GM18511 (cell line): ENCODE results near the gene PDCD1.

Experiments
- ATAC-seq: cut with Tn5 transposase; IDR thresholded peaks from one replicate; pipeline ENCODE4 v1.9.1; 2021; ENCODE audit warnings: mild to moderate bottlenecking, moderate library complexity; ENCODE audit not compliant: unreplicated experiment

PDCD1 gene

GRCh38 chr2:241865957-241866789 lies 7.5 kb upstream of the PDCD1 start:
- ATAC-seq = no peak

- ATAC-seq = no peak
Measured at GRCh38 chr2:241865416-241865956, 6.8 kb upstream of the PDCD1 start.

- no peak for ATAC-seq
Measured at GRCh38 chr2:241864850-241865213, 6.1 kb upstream of the PDCD1 start.

GRCh38 chr2:241864168-241864849 lies 5.6 kb upstream of the PDCD1 start:
- no peak for ATAC-seq

GRCh38 chr2:241863536-241863954 lies 4.9 kb upstream of the PDCD1 start:
- ATAC-seq = no peak

GRCh38 chr2:241862775-241863535 lies 4.3 kb upstream of the PDCD1 start:
- no peak for ATAC-seq

GRCh38 chr2:241862093-241862492 lies 3.4 kb upstream of the PDCD1 start:
- no peak for ATAC-seq

GRCh38 chr2:241861264-241861663 lies 2.6 kb upstream of the PDCD1 start:
- ATAC-seq = no peak

GRCh38 chr2:241860184-241861078 lies 1.7 kb upstream of the PDCD1 start:
- ATAC-seq = peak; percentile 10

- peak; percentile 53 for ATAC-seq
Measured at GRCh38 chr2:241859436-241860183, 916 bp upstream of the PDCD1 start.

GRCh38 chr2:241859017-241859435 lies 332 bp upstream of the PDCD1 start:
- ATAC-seq = peak; percentile 36

- ATAC-seq = no peak
Measured at GRCh38 chr2:241857572-241858121, 1.0 kb downstream of the PDCD1 start.

GRCh38 chr2:241857041-241857541 lies 1.6 kb downstream of the PDCD1 start:
- no peak for ATAC-seq

GRCh38 chr2:241855888-241856422 lies 2.7 kb downstream of the PDCD1 start:
- no peak for ATAC-seq

GRCh38 chr2:241855245-241855887 lies 3.3 kb downstream of the PDCD1 start:
- no peak for ATAC-seq

- ATAC-seq = no peak
Measured at GRCh38 chr2:241854342-241855244, 4.1 kb downstream of the PDCD1 start.

- no peak for ATAC-seq
Measured at GRCh38 chr2:241853651-241854341, 4.9 kb downstream of the PDCD1 start.
